ENCODE data around the gene EVI5. TPM values are rescaled to one million over a fixed set of nuclear protein-coding genes. Genes with fewer than 3 reads are reported as not detected.

The EVI5 gene
- total RNA-seq, 1 donor from 2014 or later = 17.4 TPM

DNA sequence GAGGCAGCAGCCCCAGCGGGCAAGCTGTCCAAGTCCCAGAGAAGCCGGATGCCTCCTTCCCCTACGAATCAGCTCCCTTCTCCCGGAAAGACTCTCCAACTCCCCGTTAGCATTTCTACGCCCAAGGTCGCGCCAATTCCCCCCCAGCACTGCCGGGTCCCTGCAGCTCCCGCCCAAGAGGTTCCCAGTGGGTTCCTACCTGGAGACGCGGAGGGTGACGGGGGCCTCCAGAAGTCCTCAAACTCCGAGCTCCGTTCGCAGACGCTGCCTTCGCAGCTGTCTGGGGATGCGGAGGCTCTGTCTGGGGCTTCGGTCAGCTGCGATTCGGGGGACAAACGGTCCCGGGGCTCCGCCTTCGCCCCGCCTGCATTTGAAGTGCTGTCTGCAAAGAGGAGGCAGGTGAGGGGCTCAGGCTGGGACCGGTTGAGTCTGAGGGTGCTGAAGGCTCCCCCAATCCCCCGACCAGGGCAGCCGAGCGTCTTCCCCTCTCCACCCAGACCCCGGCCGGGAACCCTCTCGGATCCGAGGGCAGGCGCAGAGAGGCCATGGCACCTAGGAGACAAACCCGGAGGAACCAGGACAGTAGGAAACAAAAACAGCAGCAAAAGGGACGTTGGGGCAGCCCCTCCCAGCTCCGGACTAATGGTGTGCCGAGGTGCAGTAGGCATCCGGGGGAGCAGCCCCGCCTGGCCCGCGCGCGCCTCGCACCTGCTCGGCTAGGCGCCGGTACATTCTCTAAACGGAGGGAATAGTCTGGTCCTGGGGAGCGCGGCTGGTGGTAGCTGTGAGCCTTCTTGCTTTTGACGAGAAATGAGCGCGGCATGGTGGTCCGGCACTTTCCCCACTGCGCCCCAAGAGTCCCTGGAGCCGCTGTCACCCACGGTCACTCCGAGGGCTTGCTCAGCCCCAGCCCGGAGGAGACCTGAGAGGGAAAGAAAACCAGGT, 302.0 kb downstream of the EVI5 start:
- DNase-seq (ENCODE audit: low read depth) = no peak
- TF ChIP-seq, protein P1, sequence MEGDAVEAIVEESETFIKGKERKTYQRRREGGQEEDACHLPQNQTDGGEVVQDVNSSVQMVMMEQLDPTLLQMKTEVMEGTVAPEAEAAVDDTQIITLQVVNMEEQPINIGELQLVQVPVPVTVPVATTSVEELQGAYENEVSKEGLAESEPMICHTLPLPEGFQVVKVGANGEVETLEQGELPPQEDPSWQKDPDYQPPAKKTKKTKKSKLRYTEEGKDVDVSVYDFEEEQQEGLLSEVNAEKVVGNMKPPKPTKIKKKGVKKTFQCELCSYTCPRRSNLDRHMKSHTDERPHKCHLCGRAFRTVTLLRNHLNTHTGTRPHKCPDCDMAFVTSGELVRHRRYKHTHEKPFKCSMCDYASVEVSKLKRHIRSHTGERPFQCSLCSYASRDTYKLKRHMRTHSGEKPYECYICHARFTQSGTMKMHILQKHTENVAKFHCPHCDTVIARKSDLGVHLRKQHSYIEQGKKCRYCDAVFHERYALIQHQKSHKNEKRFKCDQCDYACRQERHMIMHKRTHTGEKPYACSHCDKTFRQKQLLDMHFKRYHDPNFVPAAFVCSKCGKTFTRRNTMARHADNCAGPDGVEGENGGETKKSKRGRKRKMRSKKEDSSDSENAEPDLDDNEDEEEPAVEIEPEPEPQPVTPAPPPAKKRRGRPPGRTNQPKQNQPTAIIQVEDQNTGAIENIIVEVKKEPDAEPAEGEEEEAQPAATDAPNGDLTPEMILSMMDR (IDR thresholded peaks at IDR 0.05; ENCODE audit: insufficient read depth, low read length, poor library complexity, severe bottlenecking) = no peak
- no peaks in the 10 kb centered on the region for H3K36me3 ChIP-seq (ENCODE audit: control insufficient read depth, insufficient read depth, low read length)
- H3K27me3 ChIP-seq (ENCODE audit: control insufficient read depth, insufficient read depth, low read length) = peaks cover 90% of the 10 kb centered on the region
- H3K4me3 ChIP-seq (ENCODE audit: low read depth, low read length) = no peak overlapping the region

DNA sequence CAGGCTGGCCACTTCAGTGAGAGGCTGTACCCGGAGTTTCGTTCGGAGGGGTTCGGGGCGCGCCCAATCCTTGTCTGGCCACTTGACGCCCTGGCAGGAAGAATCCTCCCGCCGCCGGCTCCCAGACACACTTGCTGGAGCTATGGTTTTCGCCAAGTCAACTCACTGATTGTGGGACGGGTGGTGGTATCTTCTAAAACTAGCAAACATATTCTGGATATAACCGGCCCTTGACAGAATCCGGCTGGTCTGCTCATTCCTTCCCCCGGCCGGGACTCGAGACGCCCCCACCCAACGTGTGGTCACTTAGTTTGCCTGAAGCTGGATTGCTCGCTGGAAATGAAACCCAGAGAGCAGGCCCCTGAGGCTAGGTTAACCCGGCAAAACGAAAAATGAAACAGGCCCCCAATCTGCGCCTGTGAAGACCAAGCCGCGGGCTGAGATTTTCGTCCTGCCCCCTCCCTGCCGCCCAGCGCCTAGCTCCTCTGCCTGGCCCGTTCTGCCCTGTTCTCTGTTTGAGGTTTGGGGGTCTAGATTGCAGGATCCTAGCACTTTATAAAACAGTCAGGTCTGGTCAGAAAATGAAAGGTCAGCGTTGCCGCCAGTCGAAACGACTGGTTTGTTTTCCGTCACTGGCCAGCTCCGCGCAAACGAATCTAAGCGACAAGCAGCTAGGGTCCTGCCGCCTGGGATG, 302.8 kb downstream of the EVI5 start:
- Histone ChIP-seq H3K27me3 (ENCODE audit: control insufficient read depth, insufficient read depth, low read length) (peaks cover 89% of the 10 kb centered on the region), H3K4me3 (ENCODE audit: low read depth, low read length) (no peak overlapping the region), H3K36me3 (ENCODE audit: control insufficient read depth, insufficient read depth, low read length) (no peaks in the 10 kb centered on the region)
- TF ChIP-seq, protein P1 (IDR thresholded peaks at IDR 0.05; ENCODE audit: insufficient read depth, low read length, poor library complexity, severe bottlenecking) = no peak
- DNase-seq (ENCODE audit: low read depth) = no peak

DNA sequence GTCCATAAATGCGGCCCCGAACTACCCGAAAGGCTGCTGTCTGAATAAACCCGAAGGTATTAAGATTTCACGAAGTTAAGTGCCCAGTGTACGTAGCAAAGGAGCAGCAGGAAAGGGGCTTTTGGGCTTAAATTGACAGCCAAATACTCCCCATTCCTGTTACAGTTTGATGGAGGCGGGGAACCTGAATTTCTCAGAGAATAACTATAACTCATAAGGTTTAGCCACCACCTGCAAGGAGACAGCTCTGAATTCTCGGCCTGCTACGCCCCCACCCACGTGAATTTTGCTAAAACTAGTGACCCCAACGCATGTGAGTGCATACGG, 303.3 kb downstream of the EVI5 start:
- Histone ChIP-seq H3K36me3 (ENCODE audit: control insufficient read depth, insufficient read depth, low read length) (no peaks in the 10 kb centered on the region), H3K27me3 (ENCODE audit: control insufficient read depth, insufficient read depth, low read length) (peaks cover 84% of the 10 kb centered on the region), H3K4me3 (ENCODE audit: low read depth, low read length) (no peak overlapping the region)
- TF ChIP-seq, protein P1 (IDR thresholded peaks at IDR 0.05; ENCODE audit: insufficient read depth, low read length, poor library complexity, severe bottlenecking) = no peak
- DNase-seq (ENCODE audit: low read depth) = no peak

DNA sequence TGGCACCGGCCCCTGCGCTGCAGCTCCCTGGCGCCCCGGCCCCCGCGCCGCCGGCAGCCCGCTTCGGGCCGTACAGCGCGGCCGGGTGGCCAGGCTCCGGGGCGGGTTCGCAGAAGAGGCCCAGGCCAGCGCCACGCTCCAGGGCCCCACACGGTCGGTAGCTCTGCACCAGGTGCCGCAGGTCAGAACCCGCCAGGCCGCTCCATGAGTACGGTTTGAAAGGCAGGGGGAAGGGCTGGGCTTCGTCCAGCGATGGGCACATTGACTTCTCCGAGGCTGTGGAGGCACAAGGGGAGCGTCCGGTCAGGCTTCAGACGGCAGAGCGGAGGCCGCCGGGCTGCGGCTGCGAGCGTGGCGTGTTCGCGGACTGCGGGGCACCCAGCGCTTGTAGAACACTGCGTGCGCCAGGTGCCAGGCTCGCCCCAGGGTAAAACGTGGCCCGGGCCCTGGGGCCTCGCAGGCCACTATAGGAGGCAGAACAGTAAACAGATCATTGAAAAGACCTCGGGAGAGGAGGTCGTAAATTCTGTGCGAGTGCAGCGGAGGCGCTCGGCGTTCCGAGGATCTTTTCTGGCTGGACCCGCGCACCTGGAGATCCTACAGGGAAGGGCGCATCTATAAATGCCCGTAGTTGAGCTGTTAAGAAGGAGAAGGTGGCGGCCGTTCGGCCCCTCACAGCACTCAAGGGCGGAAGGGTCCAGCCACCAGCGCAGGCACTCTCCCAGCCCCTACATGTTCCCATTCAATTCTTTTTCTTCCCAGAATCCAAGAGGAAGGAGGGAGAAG, 303.9 kb downstream of the EVI5 start:
- Histone ChIP-seq H3K4me3 (ENCODE audit: low read depth, low read length) (no peak overlapping the region), H3K36me3 (ENCODE audit: control insufficient read depth, insufficient read depth, low read length) (no peaks in the 10 kb centered on the region), H3K27me3 (ENCODE audit: control insufficient read depth, insufficient read depth, low read length) (peaks cover 83% of the 10 kb centered on the region)
- TF ChIP-seq, protein P1 (IDR thresholded peaks at IDR 0.05; ENCODE audit: insufficient read depth, low read length, poor library complexity, severe bottlenecking) = no peak
- DNase-seq (ENCODE audit: low read depth) = no peak

DNA sequence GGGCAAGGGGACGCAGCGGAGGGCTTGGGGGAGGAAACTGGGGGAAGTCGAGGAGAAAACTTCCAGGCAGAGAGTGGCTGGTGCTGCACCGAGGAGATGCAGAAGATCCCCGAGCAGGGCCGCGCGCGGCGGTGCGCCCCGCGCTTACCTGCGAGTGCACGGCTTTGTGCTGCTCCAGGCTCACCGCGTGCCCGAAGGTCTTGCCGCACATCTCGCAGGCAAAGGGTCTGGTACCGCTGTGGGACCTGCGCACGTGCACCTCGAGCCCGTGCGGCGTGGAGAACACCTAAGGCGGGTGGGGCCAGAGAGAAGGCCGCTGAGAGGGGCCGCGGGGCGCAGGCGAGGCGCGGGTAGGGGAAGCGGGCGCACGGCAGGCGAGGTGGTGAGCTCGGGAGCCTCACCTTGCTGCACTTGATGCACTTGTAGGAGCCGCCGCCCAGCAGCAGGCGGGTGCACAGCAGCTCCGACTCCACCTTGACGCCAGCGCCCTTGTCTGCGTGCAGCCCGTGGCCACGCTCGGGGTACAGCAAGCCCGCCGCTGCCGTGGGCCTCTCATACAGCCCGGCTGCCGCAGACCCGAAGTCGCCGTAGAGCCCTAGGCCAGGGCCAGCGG, 304.6 kb downstream of the EVI5 start:
- Histone ChIP-seq H3K4me3 (ENCODE audit: low read depth, low read length) (no peak overlapping the region), H3K27me3 (ENCODE audit: control insufficient read depth, insufficient read depth, low read length) (peaks cover 79% of the 10 kb centered on the region), H3K36me3 (ENCODE audit: control insufficient read depth, insufficient read depth, low read length) (no peaks in the 10 kb centered on the region)
- DNase-seq (ENCODE audit: low read depth) = no peak
- TF ChIP-seq, protein P1 (IDR thresholded peaks at IDR 0.05; ENCODE audit: insufficient read depth, low read length, poor library complexity, severe bottlenecking) = no peak
